Measurements from ENCODE around the gene NEURL1B.
"Not testable (repeated sequence)": the region's sequence is repeated elsewhere in the genome, so short reads cannot be mapped to it uniquely, and the experiment has no call there.

The NEURL1B gene

DNA sequence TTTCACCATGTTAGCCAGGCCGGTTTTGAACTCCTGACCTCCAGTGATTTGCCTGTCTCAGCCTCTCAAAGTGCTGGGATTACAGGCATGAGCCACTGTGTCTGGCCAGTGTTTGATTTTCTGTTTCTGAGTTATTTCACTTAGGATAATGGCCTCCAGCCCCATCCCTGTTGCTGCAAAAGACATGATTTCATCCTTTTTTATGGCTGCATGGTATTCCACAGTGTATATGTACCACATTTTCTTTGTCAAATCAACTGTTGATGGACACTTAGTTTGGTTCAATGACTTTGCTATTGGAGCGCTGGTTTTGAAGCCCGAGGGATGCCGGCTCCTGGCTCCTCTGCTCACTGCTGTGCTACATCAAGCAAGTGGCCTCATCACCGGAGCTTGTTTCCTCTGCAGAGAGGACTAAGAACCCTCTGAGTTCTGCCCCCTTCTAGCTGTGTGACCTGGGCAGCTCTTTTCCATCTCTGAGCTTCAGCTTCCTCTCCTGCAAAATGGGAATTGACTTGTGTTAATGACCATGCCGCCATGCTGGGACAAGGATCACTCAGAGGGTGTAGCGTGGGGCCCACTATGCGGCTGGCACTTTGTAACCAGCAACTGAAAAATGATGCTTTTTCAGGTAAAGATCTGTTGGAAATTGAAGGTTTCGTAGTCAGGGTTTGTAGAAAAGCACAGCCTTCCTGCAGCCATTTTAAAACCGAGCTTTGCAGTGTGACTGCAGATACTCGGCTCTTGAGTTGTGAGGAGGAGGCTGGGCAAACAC lies 4.6 kb upstream of the NEURL1B start:
- no peak for DNase-seq

DNA sequence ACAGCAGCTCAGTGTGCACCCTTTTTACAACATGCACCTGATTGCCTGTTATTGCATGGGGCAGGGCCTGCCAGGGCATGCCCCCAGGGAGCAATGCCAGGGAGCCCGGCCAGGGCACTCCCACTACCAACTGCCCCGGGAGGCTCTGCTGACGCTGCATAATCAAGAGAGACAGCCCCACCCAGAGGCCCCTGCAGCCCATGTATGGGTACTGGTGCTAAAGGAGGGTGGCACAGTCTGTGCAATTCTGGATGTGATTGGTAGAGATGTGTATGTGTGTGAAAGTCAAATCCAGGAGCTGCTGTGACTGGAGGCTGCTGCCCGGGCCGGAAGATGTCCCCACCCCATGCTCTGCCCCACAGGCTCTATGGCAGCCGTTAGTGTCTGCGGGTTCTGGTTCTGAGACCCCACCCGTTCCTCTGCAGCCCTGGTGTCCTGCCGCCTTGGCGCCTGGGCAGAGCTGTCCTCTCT lies 3.9 kb upstream of the NEURL1B start:
- no peak for DNase-seq

DNA sequence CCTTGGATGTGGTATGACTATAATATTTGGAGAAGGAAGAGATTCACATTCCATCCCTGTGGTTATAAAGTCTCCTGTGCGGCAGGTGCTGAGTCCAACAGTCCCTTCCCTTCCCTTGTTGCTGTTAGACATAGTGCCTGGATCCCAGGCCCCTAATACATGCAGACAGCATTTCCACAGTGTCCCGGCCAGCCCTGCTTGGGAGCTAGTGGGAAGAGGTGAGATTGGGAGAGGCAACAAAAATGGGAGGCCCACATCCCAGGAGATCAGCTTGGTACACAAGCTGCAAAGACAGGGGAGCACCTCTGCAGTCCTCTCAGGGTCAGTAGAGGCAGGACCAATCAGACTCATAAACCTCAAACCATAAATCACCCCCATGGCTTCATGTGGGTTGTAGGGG lies 3.3 kb upstream of the NEURL1B start:
- DNase-seq, result no peak

DNA sequence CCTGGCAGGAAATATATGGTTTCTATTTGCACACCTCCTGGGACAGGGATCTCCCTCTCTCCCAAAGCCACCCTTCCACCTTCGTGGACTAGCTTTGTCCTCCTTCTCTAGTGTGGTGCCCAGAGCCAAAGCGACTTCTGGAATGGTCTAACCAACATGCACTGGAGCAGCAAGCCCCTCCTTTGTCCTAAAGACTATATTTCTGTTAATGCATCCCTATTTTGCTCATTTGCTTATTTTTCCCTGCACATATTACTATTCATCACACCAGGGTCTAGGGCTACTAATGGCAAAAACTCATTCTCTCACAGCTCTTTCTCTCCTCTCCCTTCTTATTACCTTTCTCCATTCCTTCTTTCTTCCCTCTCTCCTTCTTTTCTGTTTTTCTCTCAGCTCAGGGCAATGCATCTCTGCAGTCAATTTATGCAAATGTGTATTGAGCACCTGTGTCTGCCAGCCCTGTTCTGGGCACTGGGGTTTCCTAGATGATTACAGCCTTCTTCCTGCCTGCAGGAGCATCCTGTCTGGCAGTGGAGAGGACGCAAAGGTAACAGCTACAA lies 2.8 kb upstream of the NEURL1B start:
- DNase-seq, result no peak

DNA sequence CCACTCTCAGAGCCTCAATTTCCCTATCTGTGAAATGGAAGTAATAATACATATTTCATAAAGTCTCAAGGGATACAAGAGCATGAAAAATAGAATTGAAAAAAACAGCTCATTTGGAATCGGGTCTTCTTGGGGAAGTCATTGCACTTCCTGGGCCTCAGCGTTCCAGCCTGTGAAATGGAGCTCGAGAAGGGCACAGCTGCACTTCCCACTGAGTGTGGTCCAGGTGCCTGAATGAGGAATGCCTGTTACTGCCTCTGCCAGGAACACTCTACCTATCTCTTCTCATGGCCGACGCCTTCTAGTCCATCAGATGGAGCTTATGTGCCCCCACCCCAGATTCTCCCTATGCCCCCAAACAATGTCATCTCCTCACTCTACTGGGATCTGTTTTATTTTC lies 924 bp upstream of the NEURL1B start:
- no peak for DNase-seq

DNA sequence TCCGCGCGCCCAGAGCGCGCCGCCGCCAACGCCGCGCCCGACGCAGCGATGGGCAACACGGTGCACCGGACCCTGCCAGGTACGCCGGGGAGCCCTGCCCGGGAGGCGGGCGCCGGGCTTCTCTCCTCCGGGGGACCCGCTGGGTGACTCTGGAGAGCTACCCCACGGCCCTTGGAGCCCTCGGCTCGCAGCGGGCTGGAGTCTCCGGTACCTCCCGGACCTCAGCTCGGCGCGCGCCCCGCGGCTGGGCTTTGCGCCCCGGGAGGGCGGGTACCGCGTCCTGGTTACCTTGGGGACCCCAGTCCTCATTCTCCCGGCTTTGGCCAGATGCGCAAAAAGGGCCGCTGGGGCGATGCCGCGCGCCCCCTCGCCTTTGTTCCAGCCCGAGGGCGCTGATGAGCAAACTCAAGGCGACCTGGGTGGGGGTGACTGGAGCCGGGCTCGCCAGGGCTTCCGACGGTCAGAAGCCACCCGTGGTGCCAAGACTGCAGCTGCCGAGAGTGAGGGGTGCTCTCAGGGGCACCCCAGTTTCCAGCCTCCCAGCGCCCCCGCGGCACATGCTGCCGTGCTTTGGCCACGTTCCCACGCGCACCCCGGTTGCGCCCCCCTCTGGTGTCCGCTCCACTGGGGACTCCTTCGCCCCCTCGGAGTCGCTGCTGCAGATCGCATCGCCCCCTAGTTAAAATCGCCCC lies 442 bp downstream of the NEURL1B start:
- DNase-seq, result no peak

DNA sequence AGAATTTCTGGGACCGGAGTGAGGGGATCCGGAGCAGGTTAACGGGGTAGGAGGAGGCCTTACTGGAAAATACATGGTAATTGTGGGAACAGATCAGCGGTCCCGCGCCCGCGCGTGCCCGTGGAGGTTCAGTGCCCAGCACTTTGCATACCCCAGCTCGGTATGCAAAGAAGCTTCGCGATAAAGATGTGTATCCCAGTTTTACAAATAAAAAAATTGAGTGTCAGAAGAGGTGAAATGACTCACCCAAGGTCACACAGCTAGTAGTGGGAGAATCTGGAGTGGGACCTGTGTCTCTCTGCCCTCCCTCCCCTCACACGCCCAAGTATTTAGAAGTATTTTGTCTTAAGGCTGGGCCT lies 967 bp downstream of the NEURL1B start:
- DNase-seq, result no peak

DNA sequence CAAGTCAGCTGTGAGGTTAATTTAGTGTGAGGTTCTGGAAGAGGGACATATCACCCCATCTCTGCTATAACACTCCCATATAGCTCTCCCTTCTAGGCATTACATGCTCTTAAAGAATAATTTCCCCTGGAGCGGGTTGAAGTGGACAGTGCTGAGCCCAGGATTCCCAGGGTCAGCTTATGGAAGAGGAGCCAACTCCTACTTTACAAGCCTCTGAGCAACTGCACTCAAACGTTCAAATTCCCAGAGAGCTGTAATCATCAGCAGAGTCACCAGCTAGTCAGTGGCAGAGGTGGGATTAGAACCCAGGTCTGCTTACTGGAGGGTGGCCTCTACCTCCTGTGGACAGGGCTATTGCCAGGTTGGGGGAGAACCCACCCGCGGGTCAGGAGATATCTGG lies 1.4 kb downstream of the NEURL1B start:
- DNase-seq, result no peak

DNA sequence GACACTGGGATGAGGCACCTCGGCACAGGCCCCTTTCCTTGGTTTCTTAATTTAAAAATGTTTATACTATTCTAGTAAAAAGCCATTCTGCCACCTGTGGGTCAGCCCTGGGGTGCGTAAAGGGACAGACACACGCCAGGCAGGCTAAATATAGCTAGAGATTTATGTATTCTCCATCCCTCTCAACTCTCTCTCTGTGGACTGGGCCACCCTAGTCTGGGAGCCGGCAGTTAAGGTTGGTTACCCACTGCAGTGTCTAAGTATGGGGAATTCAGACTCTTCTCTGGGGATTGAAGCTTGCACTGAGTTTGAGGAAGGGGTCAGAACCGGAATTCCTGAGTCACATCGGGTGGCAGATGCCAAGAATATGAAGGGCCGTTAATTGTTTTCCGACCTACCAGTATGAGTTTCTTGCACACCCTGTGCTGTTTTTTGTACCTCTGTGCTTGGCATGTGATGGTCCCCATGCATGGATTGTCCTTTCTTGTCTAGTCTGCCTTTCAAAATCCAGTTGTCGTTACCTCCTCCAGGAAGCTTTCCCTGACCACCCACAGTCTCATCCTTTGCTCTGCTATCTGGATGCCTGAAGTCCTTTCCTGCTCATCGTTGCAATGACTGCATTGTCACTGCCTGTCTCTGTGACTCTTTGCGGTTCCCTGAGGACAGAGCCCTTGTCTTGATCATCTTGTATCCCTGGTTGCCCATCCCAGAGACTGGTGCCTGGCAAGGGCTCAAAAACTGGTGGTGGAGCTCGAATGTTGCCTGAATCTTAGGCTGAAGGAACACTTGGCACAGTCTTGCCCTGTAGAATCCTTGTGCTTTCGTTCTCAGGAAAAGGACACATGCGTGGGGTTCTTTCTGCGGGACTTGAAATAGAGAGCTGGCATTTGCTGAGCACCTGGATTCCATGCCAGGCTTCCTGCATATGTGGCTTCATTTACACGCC lies 2.1 kb downstream of the NEURL1B start:
- no peak for DNase-seq

DNA sequence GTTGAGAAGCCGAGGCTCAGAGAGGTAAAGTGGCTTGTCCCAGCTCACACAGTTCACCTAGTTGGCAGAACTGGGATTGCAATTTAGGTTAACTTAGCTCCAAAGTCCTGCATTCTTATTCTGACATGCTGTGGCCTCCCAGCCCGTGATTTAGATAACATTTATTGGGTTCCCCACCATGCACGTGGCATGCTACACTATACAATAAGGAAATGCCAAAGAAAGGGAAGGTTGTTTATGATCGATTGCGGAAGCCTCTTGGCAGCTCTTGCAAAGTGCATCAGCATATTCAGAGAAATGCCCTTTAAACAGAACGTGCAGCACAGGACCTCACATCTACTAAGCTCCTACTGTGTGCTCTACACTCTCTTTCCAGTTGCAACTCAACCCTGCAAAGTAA lies 3.2 kb downstream of the NEURL1B start:
- no peak for DNase-seq

DNA sequence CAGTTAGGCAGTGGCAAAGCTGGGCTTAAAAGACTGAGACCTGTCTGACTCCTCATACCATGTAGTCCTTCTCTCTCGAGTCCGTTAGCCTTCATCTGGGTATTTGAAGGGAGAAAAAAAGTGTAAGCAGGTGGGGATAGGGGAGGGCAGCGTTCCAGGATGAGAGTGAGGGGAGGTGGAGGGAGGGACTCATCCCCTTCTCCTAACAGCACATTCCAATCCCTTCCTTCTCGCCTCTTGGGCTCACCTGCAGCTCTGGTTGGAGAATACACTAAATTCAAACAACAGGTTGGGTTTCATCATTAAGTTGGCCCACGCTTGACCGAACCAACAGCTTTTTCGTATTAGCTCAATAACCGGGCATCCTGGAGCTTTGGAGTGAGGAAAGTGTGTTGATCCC lies 3.6 kb downstream of the NEURL1B start:
- no peak for DNase-seq

DNA sequence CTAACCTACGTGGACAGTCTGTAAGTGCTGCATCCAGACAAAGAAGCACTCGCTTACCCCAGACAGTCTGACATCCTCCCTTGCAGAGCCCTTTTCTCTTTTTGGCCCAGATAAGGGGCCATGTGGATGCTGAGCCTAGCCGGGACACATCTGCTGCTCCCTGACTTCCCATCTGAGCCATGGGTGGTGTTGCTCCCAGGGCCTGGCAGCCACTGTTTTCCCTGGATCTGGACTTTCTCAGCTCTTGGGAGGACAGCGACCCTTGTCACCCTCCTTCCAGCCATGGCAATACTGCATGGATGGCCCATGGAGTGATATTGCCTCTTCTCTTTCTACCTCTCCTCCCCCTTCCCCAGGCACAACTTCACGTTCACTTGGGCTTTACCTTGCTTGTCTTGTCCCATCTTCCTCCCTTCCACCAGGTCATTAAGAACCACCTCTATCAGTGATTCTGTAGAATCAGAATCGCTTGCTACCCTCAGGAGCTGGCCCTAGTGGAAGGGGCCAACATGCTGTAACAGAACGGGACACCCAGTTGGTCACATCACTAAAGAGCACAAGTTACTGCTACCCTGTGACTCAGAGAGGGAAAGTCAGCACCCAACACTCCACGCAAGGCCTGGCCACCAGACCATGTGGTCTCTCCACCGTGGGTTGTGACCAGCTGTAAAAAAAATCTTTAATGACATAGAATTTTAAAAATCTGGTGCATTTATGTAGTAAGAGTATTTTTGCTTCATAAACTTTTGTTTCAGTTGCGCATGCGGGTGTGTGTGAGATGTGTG lies 4.4 kb downstream of the NEURL1B start:
- no peak for DNase-seq

DNA sequence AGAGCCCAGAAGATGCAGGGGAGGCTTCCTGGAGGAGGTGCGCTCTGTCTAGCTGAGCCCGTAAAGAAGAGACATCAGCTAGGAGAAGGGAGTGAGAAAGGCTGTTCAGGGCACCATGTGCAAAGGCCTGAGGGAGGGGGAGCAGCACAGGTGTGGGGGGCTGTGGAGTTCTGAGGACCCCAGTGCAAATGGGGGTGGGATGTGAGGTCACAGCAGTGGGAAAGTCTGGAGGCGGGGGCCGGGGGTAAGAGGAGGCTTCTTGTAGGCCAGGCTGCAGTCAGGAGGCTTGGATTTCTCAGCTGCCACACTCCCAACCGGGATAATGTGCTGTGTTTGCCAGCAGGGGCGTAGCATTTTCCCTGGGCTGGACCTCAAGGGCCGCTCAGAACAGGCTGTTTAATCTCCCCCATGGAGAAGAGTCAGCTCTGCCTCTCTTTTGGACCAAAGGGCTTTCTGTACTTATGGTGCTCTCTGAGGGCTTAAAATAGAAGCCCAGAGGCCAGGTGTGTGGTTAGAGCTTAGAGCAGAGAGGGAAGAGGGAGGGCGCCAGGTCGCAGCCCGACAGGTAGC lies 5.7 kb downstream of the NEURL1B start:
- no peak for DNase-seq

DNA sequence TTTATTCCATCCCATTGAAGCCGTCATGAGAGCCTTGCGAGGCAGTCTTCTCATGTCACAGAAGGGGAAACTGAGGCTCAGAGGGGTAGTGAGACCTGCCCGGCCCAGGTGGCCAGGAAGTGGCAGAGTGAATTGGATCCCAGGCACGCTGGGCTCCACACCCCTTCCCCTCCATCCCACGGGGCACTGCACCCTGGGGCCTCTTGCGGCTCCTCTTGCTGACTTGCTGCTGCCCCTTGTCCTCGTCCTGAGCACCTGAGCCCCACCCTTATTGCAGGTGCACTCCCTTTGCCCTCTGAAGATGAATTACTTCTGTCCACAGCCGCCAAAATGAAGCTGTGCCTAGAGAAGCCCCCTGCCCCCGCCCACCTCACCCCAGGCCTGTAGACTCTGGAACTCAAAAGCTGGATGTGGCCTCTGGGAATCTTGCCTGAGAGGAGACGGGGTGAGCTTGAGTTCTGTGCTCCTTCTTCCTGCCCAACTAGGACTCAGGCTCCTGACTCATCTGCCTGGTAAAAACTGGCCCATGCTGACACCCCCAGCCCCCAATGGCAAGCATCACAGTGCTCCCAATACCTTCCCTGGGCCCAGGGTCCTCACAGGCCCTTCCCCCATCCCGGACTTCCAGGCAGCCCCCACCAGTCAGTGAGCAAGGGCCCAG lies 6.4 kb downstream of the NEURL1B start:
- DNase-seq, result no peak

DNA sequence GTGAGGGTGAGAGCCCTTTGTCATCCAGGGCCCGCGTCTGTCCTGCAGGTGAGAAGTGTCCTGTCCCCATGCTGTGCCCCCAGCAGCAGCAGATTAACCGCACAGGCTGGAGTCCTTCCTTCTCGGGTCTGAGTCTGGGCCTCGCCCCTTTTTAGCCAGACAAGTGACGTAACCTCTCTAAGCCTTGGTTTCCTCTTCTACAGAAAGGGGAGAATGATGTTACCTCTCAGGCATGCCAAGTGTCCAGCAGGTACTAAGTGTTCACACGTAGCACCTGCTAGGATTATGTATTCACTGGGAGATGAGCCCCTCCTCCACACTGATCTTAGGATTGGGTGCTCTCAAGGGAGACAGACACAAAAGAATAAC lies 6.9 kb downstream of the NEURL1B start:
- DNase-seq, result no peak

DNA sequence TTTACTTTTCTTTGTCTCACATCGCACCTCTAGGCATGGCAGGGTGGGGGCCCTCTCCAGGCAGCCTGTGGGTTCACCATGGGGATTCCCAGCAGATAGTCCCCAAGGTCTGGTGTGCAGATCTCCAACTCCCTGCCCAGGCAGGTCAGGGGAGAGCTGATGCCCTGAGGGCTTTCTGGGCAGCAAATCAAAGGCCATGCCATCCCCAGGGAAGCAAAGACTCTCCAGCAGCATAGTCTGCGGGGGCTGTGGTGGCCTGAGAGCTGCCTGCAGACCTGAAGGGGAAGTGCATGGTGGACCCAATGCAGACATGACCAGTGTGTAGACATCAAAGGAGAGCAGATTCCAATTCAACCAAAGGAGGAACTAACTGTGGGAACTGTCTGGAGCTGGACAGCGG lies 7.7 kb downstream of the NEURL1B start:
- DNase-seq, result no peak

DNA sequence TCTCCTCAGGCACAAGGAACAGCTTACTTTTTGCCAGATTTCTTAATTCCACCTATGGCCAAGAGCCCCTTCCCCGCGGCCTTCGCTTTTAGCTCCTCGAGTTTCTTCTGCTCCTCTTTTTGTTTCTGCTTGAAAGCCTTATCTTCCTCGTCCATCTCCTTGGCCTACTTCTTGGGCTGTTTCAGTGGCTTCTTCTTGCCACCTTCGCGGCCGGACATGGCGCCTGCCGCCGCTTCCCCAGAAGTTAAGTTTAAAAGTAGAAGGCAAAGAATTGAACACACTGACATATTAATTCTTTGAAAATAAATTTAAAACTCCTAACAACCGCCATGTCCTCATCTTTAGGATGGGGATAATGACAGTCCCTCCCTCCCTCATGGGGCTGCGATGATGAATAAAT lies 15.4 kb downstream of the NEURL1B start:
- not testable (repeated sequence) for DNase-seq

DNA sequence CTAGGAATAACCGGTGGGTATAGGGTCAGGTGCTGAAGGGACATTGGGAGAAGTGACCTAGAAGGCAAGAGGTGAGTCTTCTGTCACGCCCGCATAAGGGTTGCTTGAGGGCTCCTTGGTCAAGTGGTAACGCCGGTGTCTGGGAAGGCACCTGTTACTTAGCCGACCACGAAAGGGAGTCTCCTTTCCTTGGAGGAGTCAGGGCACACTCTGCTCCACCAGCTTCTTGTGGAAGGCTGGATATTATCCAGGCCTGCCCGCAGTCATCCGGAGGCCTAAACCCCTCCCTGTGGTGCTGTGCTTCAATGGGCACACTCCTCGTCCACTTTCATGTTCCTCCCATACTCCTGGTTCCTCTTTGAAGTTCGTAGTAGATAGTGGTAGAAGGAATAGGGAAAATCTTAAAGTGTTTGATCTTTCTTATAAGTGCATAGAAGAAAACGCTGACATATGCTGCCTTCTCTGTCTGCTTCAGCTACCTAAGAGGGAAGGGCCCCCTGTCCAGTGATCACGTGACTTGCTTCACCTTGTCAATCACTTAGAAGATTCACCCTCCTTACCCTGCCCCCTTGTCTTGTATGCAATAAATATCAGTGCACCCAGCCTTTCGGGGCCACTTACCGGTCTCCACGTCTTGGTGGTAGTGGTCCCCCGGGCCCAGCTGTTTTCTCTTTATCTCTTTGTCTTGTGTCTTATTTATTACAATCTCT lies 16.6 kb downstream of the NEURL1B start:
- not testable (repeated sequence) for DNase-seq

DNA sequence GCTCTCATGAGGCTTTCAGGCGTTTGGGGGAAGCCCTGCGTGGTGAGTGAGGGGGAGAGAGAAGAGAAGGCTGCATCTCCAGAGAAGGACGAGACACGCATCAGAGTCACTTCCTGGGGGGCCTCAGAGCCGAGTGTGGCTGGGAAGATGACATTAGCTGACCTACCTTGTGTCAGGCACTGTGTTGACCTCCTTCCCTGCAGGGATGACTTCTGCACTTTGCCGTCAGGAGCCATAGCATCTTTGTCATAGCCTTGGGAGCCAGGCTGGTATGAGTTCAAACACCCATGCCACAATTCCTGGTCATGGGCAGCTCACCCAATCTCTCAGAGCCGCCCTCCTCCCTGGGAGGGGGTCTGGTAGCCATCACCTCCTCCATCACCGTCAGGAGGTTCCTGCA lies 17.3 kb downstream of the NEURL1B start:
- DNase-seq, result no peak

DNA sequence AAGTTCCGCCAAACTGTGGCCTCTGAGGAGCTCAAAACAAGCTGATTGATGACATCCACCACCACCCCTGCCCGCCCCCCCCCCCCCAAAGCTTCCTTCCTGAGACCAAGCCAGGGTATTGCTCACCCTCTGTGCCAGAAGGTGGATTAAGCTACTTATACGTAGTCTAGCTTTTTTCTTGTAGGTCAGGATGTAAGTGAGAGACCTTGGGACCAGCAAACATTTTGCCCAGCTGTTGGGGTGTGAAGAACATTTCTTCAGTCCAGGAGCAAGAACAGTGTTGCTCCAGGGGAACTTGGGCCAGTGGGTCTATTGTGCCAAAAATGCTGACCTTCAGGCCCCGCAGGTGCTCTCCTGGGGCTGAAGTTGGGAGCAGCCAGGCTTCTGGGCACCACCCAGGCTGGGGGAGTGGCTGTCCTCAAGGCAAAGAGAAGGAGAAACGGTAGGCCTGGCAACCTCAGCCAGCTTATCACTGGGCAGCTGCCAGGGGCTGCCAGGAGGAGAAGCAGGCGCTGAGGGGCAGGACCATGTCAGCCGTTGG lies 18.0 kb downstream of the NEURL1B start:
- DNase-seq, result no peak

DNA sequence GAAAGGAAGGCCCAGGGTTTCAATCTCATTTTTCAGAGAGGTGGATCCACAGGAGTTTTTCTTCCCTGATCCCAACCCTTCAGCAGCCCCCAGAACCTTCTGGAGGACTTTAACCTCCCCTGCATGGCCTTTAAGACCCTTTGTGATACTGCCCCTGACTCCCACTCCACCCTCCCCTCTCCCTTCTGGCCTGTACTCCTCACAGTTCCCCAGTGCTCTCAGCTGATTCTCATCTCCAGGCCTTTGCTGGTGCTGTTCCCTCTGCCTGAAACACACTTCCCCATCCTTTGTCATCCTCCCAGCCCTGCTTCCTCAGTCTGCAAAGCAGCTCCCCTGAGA lies 18.5 kb downstream of the NEURL1B start:
- no peak for DNase-seq
